ENCODE results near the gene ITGA6.

DNA sequence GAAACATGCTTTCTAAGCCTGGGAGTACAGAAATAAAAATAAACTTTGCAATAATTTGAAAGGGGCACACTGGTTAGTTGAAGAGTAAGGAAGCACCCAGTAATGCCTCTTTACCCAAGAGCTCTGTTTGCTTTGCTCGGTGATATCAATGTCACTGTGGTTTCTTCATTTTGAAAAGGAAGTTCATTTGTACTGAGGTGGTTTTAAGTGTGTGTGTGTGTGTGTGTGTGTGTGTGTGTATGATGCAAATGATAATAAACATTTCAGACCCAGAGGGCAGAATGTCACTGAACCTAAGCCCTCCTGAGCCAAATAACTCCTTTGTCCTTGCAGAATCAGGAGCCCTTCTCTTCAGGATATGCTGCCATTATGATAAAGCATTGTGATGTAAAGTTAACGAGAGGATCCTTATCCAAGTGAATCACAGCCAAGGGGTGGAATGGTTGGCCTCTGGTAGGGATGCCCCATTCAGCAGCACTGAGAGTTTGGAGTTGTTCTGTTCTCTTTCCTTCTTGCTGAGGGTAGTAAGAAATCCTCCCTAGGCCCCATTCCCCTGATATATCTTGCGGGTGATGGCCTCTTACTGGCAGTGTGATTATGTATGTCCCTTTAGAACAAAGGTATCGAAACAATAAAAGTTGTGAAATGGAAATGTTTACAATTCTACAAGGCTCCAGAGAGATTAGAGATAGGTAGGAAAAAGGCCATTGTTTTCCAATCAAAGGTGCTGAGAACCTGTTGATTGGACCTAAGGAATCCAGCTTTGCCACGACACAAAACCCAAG, 7.6 kb downstream of the ITGA6 start:
- TF ChIP-seq EZH2 (IDR thresholded peaks at IDR 0.05): no peak
- no peak for TF ChIP-seq FOXP2 (optimal IDR thresholded peaks at IDR 0.05; ENCODE audit: control extremely low read depth, extremely low read length, insufficient read depth)
- no peak for TF ChIP-seq POLR2AphosphoS5 (IDR thresholded peaks at IDR 0.05; ENCODE audit: borderline replicate concordance, low read depth, low read length)

Data from SK-N-MC (cell line).